Measurements from ENCODE around the gene ZBTB20.

- TF ChIP-seq CTCF (IDR thresholded peaks at IDR 0.05; ENCODE audit: insufficient read depth, low read length) (no peak), POLR2AphosphoS5 (IDR thresholded peaks at IDR 0.05; ENCODE audit: low read depth) (no peak), REST (IDR thresholded peaks at IDR 0.05; ENCODE audit: insufficient replicate concordance, low read depth) (no peak), SPI1 (IDR thresholded peaks at IDR 0.05; ENCODE audit: borderline replicate concordance, low read depth) (no peak)
Measured at GRCh38 chr3:114673481-114673880, 473.6 kb downstream of the ZBTB20 start.
